Measurements from ENCODE around the gene CCT6B.
A peak's percentile ranks its signal among the peaks of the same experiment; 100 is the strongest.

CCT6B gene

DNA sequence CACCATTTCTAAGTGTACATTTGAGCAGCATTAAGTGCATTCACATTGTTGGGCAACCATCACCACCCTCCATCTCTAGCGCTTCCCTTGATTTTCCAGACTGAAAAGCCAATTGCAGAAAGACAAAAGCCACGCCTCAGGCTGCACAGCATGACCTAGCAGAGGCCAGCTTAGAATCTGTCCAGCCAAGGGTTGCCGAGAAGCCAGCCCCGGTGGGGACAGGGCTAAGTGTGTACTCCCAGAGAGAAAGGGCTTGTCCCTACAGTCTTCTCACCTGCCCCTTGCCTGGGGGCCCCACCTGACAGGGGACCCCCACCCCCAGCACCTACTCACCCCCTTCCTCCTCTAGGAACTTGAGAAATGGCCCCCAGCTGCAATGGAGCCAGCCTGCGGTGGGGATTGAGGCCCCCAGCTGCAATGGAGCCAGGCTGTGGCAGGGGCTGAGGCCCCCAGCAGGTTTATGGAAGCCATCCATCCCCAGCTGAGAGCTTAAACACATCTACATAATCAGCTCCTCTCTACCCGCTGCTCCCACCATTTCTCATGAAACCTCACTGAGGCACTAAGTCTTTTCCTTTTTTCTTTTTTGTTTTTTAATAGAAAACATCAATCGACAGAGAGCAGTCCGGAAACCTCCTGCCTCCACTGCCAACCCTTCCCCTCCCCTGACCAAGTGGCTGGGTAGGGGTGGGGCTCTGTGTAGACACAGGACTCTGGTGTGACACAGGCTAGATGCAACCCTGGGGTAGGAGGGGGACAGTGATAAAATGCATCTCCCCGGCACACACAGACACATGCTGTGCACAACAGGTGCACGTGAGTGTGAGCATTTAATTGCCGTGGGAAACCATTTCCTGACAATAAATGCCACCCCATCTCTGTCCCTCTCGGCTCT lies 77.9 kb downstream of the CCT6B start:
- DNase-seq: peak; percentile 60

DNA sequence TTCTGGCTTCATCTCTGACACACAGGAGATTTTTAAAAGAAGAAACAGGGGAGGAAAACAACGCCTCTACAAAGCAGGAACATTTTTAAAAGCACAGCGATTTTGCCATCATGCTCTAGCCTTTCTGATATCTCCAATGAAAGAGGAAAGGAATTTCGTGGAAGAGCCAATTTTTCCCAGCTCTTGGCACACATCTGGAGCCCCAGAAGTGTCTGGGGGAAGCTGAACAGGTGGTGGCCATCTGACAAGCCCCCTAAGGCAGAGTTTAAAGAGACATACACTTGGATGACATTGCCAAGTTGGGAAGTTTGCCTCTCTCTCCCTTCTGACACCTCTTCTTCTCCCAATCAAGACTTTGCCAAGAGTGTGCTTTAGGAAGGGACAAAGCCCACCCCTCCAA lies 82.1 kb downstream of the CCT6B start:
- no peak for DNase-seq
